GM21447 (cell line): ENCODE measurements around the gene TXN2.
A peak's percentile ranks its signal among the peaks of the same experiment; 100 is the strongest.
"Not testable (repeated sequence)": the region's sequence is repeated elsewhere in the genome, so short reads cannot be mapped to it uniquely, and the experiment has no call there.

Experiments used
- ATAC-seq: cut with Tn5 transposase; IDR thresholded peaks from one replicate; pipeline ENCODE4 v1.9.1; 2021; ENCODE audit not compliant: unreplicated experiment

The TXN2 gene

GRCh38 chr22:36432592-36433317, 48.7 kb downstream of the TXN2 start:
- no peak for ATAC-seq

GRCh38 chr22:36431977-36432376, 49.5 kb downstream of the TXN2 start:
- ATAC-seq = no peak

- ATAC-seq = no peak
Measured at GRCh38 chr22:36430863-36431262, 50.6 kb downstream of the TXN2 start.

GRCh38 chr22:36427952-36428351, 53.5 kb downstream of the TXN2 start:
- ATAC-seq = not testable (repeated sequence)

GRCh38 chr22:36425977-36426523, 55.4 kb downstream of the TXN2 start:
- ATAC-seq = no peak

- no peak for ATAC-seq
Measured at GRCh38 chr22:36424901-36425579, 56.4 kb downstream of the TXN2 start.

GRCh38 chr22:36424466-36424865, 57.0 kb downstream of the TXN2 start:
- ATAC-seq = not testable (repeated sequence)

GRCh38 chr22:36423461-36424404, 57.7 kb downstream of the TXN2 start:
- no peak for ATAC-seq

- ATAC-seq = no peak
Measured at GRCh38 chr22:36422287-36423014, 59.0 kb downstream of the TXN2 start.

- no peak for ATAC-seq
Measured at GRCh38 chr22:36419912-36420882, 61.2 kb downstream of the TXN2 start.

- ATAC-seq = peak; percentile 66
Measured at GRCh38 chr22:36419177-36419911, 62.1 kb downstream of the TXN2 start.

GRCh38 chr22:36417281-36417686, 64.2 kb downstream of the TXN2 start:
- no peak for ATAC-seq
